GM12873 (cell line): ENCODE results near the gene SLC16A8.

ENCODE experiments used
- CTCF ChIP-seq: IDR thresholded peaks from 2 replicates; pipeline ENCODE4 v1.5.1; 2012; ENCODE audit warnings: low read depth, mild to moderate bottlenecking, moderate library complexity, low read length, control low read depth; ENCODE audit not compliant: insufficient read depth; ENCODE audit errors: missing control alignments

SLC16A8 gene

DNA sequence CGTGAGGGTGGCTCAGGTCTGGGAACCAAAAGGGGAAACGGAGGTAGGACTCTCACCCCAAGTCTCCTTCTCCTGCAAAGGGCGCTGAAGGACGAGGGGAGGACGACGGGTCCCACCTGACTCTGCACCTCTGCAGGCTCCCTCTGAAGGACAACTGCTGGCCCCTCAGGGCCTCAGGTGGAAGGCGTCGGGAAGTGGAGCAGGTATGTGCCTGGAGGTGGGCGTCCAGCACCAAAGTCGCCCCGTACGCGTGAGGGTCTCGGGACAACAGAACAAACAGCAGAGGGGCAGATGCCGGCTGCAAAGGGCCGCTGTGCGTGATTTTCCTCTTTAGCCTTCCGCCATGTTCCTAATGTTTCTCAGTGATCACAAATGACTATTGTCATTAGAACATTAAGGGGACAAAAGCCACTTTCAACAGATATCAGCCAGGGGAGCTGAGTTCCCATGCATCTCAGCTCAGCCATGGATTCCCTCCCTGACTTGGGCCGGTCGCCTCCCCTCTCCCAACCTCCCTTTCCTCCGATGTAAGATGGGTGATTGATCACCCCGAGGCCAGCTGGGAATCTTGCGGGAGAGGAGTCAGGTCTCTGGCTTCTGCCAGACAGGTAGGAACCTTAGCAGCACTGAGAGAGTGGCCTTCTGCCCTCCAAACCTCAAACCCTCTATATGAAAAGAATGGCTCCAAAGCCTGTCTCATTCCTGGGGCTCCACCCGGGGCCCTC, 836 bp downstream of the SLC16A8 start:
- TF ChIP-seq CTCF = no peak

- TF ChIP-seq CTCF = no peak
Observed at GRCh38 chr22:38081941-38082828, 1.8 kb downstream of the SLC16A8 start.

- TF ChIP-seq CTCF = no peak
Observed at GRCh38 chr22:38081636-38081940, 2.4 kb downstream of the SLC16A8 start.

DNA sequence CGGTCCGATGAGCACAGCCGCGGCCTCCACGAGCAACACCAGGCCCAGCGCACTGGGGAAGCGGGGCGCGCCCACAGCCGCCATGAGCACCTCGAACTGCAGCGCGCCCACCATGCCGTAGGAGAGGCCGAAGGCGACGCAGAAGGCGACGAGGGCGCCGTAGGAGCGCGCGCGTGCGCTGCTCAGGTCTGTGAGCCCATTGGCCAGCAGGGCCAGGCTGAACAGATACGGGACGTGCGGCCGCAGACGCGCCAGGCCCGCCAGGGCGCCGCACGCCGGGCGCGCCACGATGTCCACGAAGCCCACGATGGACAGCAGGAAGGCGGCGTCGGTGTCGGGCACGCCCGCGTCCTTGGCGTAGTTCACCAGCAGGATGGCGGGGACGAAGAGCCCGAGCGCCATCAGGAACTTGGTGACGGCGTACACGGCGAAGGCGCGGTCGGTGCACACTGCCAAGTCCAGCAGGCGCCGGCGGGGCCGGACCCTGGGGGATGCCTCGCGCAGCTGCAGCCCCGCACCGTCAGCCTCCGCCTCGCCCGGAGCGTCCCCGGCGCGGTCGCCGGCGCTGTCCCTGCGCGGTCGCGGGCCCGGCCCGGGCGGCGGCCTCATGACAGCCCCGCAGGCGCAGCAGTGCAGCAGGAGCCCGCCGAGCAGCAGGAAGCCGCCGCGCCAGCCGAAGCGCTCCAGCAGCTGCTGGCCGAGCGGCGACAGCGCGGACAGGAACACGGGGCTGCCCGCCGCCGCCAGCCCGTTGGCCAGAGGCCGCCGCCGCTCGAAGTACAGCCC, 2.9 kb downstream of the SLC16A8 start:
- no peak for TF ChIP-seq CTCF

GRCh38 chr22:38080474-38080849, 3.5 kb downstream of the SLC16A8 start:
- TF ChIP-seq CTCF = no peak

GRCh38 chr22:38079804-38080203, 4.2 kb downstream of the SLC16A8 start:
- TF ChIP-seq CTCF = no peak
